ENCODE data around the gene CA10. TPM values are rescaled to one million over a fixed set of nuclear protein-coding genes. Genes with fewer than 3 reads are reported as not detected.

CA10 gene
- total and polyA plus RNA-seq, 2 donors (not counting 3 experiments of a cell fraction or from before 2014, with no cell fraction given) = not detected

- Histone ChIP-seq H3K9me1 (replicated peaks; ENCODE audit: control insufficient read depth, extremely low read depth, insufficient read depth, low read length) (no peaks in the 10 kb centered on the region), H3K4me1 (ENCODE audit: control insufficient read depth, extremely low read depth, insufficient read depth, low read length) (no peaks in the 10 kb centered on the region), H3K9me3 (replicated peaks; ENCODE audit: control insufficient read depth, insufficient read depth, low read length) (no peaks in the 10 kb centered on the region), H3K4me3 (replicated peaks in 1 of 3; ENCODE audit: insufficient read depth in 1 of 3, low read depth in 1 of 3, low read length in 3 of 3) (no peak overlapping the region), H3K36me3 (ENCODE audit: control insufficient read depth in 2 of 2, extremely low read depth in 1 of 2, insufficient read depth in 2 of 2, low read length in 2 of 2) (no peaks in the 10 kb centered on the region), H3K27ac (ENCODE audit: insufficient read depth, low read depth, low read length) (no peak overlapping the region), H3K4me2 (ENCODE audit: insufficient read depth, low read length) (no peak overlapping the region), H3K9ac (replicated peaks; ENCODE audit: extremely low read depth, insufficient read depth, low read length) (no peak overlapping the region), H2AFZ (ENCODE audit: low read depth, low read length) (no peak overlapping the region), H4K20me1 (replicated peaks; ENCODE audit: control insufficient read depth, extremely low read depth, insufficient read depth, low read length) (no peaks in the 10 kb centered on the region), H3K79me2 (ENCODE audit: control insufficient read depth, insufficient read depth, low read length) (no peaks in the 10 kb centered on the region), H3K27me3 (ENCODE audit: control insufficient read depth in 2 of 2, insufficient read depth in 2 of 2, low read length in 2 of 2) (no peaks in the 10 kb centered on the region)
- POLR2A ChIA-PET = no interaction called here
- no peak for FAIRE-seq
- intact Hi-C loops (cut with micrococcal nuclease) (no loop called here), dilution Hi-C loops (cut with MboI; ENCODE audit: extremely low pct_ligation_motif_present, low sequenced_read_pairs) (no loop called here)
- no peak for DNase-seq (ENCODE audit: low read depth, low spot score)
- TF ChIP-seq JUN (IDR thresholded peaks at IDR 0.05; ENCODE audit: borderline replicate concordance, insufficient read depth, insufficient read length, low read depth) = no peak
- TF ChIP-seq, protein P1, sequence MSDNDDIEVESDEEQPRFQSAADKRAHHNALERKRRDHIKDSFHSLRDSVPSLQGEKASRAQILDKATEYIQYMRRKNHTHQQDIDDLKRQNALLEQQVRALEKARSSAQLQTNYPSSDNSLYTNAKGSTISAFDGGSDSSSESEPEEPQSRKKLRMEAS (IDR thresholded peaks at IDR 0.05; ENCODE audit: insufficient read depth, insufficient read length) = no peak
- no peak for TF ChIP-seq FOS (IDR thresholded peaks at IDR 0.05; ENCODE audit: borderline replicate concordance, insufficient read depth, low read length)
- no peak for TF ChIP-seq GATA2 (IDR thresholded peaks at IDR 0.05; ENCODE audit: insufficient read depth, insufficient read length, low read depth, low read length)
- no peak for TF ChIP-seq MYC (IDR thresholded peaks at IDR 0.05; ENCODE audit: low read depth, low read length)
- no peak for TF ChIP-seq EZH2 (IDR thresholded peaks at IDR 0.05; ENCODE audit: borderline replicate concordance, low read depth, low read length, severe bottlenecking)
- TF ChIP-seq CTCF (IDR thresholded peaks at IDR 0.05; ENCODE audit: extremely low read depth in 1 of 2, insufficient read depth in 1 of 2, low read depth in 1 of 2, low read length in 2 of 2) = no peak
- TF ChIP-seq POLR2A (IDR thresholded peaks at IDR 0.05; ENCODE audit: low read depth, low read length) = no peak
- TF ChIP-seq POLR2AphosphoS5 (IDR thresholded peaks at IDR 0.05; ENCODE audit: insufficient read depth, low read depth, low read length) = no peak
- BruUV-seq (replicated peaks) = no TSS peak
- CTCF ChIA-PET = no interaction called here
Measured at GRCh38 chr17:51667706-51668083, 490.8 kb downstream of the CA10 start.
